GOT3 (cell line): ENCODE measurements around the gene NUDT14.

Experiments used
- DNase-seq: peaks from one replicate; lab custom pipeline; 2025; ENCODE audit warnings: mixed read lengths; lab: John Stamatoyannopoulos, UW

Gene NUDT14

GRCh38 chr14:105146181-105146975 is 34.7 kb downstream of the NUDT14 start:
- DNase-seq: no peak

GRCh38 chr14:105145381-105146180 is 35.5 kb downstream of the NUDT14 start:
- no peak for DNase-seq

- no peak for DNase-seq
These were observed 36.3 kb downstream of the NUDT14 start for GRCh38 chr14:105144666-105145380.

DNA sequence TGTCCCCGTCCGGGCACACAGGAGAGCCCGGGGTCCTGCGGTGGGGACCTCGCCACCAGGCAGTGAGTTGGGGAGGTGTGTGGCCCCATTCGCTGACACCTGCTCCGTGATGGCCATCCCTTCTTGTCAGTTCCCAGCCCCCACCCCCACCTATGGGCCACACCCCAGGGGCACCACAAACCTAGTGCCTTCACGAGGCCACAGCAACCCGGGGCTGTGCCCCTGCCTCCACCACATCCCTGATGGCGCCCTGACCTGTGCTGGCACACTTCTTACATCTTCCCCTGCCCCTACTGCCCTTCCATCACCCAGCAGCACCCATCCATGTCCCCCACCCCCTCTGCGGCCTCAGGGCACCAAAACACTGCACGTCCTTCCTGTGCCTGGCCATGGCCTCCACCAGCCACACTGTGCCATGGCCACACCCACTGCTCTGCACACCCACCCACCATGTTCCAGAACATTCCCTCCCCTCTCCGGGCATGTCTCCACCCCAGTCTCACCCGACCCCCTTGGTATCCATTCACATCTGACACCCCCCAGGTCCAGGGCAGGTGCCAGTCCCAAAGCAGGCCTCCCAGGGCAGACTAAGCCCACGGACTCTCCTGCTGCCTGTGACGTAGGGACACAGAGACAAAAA is 37.0 kb downstream of the NUDT14 start:
- DNase-seq: no peak

- no peak for DNase-seq
These were observed 37.6 kb downstream of the NUDT14 start for GRCh38 chr14:105143451-105144025.

DNA sequence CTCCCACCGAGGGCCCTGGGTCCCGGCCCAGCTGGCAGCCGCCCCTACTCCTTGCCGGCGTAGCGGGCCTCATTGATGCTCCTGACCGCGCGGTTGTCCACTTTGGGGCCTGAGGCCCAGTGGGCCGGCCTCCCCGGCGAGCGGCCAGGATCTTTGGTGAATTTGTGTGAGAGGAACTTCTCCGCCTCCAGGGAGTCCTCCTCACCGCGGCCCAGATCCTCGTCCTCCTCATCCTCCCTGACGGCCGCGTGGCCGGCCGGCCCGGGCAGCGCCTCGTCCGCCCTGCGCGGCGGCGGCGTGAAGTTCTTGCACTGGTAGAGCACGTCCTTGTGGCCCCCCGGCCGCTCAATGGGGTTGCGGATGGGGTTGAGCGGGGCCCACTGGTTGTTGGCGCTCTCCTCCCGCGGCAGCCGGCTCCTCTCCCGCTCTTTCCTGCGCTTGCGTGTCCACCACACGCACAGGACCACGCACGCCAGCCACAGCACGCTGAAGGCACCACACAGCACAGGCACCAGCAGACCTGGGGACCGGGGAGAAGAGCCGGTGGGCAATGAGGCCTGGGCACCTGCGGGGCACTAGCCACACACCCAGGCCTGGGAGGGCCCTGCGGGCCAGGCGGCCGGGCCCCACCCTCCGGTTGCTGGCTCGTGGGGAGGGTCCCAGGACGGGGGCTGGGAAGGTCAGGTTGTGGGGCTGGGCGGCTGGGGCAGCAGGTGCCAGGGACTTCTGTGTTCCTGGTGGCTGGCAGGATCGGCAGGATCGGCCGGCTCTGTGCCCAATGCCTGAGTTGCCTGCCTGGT is 38.3 kb downstream of the NUDT14 start:
- DNase-seq: no peak

- no peak for DNase-seq
These were observed 39.4 kb downstream of the NUDT14 start for GRCh38 chr14:105141486-105142281.

DNA sequence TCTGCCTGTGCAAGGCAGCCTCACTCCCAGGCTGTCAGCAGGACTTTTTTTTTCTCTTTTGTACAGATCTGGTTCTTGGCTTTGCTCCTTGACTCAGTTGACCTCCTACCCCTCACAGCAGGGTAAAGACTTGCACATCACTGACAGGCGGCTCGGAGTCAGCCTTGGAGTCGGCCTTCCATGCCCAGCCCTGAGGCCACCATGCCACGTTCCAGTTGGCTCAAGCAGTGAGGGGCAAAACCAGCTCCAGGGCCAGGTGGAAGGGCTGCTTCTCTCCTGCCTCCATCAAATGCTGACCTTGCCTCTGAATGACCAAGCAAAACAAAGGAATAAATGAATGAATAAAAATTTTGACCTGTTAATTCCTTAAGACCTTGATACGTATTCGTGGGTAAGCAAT is 40.1 kb downstream of the NUDT14 start:
- no peak for DNase-seq

GRCh38 chr14:105140581-105140980 is 40.5 kb downstream of the NUDT14 start:
- no peak for DNase-seq

- DNase-seq: no peak
These were observed 41.3 kb downstream of the NUDT14 start for GRCh38 chr14:105139831-105140239.

DNA sequence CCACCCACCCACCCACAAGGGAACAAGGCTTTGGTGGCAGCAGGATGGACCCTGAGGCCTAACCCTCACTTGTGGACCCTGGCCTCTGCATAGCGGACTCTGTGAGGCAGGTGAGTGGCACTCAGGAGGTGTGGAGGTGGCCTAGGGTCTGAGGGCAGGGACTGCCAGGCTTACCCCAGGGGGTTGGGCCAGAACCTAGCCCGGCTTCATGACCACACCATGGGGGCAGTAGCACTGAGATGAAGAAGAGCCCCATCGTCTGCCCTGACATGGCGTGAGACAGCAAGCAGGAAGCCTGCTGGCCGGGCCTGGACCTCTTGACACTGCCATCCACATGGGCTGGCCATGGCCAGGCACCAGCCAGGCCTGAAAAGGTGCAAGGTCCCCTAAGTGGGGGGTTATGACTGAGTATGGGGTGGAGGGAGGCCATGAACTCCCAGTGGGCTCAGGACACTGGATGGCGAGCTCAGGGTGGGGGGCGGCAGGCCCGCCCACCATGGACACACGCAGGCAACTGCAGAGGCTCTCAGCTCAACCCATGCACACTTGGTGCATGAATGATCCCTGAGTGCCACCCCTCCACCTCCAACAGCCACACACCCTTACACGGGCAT is 41.8 kb downstream of the NUDT14 start:
- DNase-seq: no peak

- DNase-seq: no peak
These were observed 42.5 kb downstream of the NUDT14 start for GRCh38 chr14:105138551-105139111.

DNA sequence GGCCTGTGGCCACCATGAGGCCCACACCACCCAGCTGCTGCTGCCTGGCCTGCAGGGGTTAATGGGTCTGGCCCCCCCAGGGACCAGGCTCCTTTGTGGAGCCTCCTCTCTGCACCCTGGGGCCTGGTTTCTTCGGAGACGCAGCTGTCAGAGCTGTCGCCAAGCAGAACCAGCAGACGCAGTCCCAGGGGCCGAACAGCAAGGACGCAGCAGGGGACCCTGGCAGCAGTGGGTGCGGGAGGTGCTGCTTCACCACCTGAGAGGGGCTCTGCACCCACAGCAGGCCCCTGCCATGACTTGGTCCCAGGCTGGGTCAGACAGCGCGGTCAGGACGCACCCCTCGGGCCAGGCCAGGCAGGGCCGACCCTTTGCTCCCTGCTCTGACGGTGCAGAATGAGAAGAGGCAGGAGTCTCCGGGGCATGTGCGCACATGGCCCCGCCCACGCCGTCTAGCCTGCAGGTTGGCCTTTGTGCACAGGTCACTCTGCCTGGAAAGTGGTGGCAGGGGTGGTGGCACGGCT is 43.0 kb downstream of the NUDT14 start:
- DNase-seq: no peak

DNA sequence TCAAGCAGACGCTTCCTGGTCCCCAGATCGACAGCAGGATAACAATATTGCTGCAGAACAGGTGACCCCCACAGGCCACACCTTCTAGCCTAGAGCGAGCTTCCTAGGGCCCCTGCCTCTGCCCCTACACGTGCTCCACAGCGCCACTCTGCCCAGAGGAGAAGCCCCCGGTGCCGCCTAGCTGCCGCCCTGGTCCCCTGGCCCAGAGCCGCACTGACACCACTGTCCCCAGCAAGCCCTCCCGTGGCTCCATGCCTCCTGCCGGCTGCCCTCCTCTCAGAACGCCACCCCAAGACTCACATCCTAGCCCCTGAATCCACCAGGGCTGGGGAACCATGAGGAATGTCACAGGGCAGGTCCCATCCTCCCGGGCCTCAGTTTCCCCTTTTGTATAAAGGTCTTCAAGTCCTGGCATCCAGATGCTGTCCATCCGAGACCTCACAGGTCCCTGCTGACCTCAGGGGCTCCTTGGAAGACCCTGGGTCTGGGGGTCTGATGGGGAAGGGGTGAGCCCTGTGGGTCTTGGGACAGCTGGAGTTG is 43.6 kb downstream of the NUDT14 start:
- no peak for DNase-seq

GRCh38 chr14:105136401-105137322 is 44.5 kb downstream of the NUDT14 start:
- no peak for DNase-seq

GRCh38 chr14:105135700-105136395 is 45.3 kb downstream of the NUDT14 start:
- no peak for DNase-seq
